Hepatocyte (in vitro differentiated cells): Measurements from ENCODE around the gene CAMKK2.

Source experiments
- EZH2 ChIP-seq: fragments of 200-600 bp; sonication (generic); IDR thresholded peaks from 2 replicates; pipeline ENCODE4 v1.6.1; 2016; ENCODE audit warnings: antibody characterized with exemption, mild to moderate bottlenecking, borderline replicate concordance
- TF ChIP-seq, protein P1 (sequence below): fragments of 200-600 bp; sonication (generic); IDR thresholded peaks from 2 replicates; pipeline ENCODE4 v1.5.1; 2016; ENCODE audit warnings: antibody characterized with exemption, mild to moderate bottlenecking; ENCODE audit not compliant: poor library complexity

DNA sequence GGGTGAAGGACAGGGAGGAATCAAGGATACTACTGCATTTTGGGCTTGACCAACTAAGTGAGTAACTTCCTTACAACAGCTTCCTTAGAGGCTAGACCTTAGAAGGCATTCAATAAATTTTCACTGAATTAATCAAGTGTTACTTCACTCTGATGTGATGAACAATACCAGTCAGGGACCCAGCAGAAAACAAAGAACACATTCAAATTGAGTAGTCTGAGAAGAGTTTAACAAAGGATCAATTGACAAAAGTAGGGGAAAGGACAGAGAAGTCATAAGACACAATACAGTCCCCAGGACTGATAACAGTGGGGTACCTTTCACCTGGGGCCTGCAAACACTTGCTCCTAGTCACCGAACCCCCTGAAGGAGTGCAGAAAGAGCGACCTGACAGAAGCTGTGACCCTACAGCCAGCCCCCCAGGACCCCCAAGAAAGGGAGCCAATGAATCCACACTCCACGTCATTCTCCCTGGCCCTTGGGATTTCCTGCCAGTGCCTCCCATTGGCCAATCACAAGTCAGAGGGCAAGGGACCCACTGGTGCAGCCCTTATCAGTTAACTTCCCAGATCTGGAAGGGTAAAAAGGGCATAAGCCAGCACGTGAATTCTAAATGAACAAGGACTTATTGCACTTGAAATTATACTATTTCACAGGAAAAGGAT is 48.8 kb upstream of the CAMKK2 start:
- TF ChIP-seq, protein P1, sequence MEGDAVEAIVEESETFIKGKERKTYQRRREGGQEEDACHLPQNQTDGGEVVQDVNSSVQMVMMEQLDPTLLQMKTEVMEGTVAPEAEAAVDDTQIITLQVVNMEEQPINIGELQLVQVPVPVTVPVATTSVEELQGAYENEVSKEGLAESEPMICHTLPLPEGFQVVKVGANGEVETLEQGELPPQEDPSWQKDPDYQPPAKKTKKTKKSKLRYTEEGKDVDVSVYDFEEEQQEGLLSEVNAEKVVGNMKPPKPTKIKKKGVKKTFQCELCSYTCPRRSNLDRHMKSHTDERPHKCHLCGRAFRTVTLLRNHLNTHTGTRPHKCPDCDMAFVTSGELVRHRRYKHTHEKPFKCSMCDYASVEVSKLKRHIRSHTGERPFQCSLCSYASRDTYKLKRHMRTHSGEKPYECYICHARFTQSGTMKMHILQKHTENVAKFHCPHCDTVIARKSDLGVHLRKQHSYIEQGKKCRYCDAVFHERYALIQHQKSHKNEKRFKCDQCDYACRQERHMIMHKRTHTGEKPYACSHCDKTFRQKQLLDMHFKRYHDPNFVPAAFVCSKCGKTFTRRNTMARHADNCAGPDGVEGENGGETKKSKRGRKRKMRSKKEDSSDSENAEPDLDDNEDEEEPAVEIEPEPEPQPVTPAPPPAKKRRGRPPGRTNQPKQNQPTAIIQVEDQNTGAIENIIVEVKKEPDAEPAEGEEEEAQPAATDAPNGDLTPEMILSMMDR = no peak
- TF ChIP-seq EZH2 = no peak
